Liver (tissue), 9 donors: ENCODE measurements around the gene LLGL2. TPM values are rescaled to one million over a fixed set of nuclear protein-coding genes. Genes with fewer than 3 reads are reported as not detected.
A peak's percentile ranks its signal among the peaks of the same experiment; 100 is the strongest.

ENCODE experiments used
- DNase-seq: peaks from one replicate; pipeline ENCODE4 v3.0.0-alpha.2; 2017; ENCODE audit warnings: low spot score
- H3K27ac ChIP-seq, 2 donors: one replicate each; pipeline ENCODE4 v1.7.0; 2013; ENCODE audit warnings: inconsistent platforms in 2 of 2, low read length in 2 of 2, control low read depth in 1 of 2, low read depth in 1 of 2, mild to moderate bottlenecking in 1 of 2
- H3K27me3 ChIP-seq, 4 donors: one replicate each; pipeline versions ENCODE4 v1.6.1 to v1.7.0; 2013; ENCODE audit warnings: low read length in 3 of 4, inconsistent platforms in 1 of 4, mild to moderate bottlenecking in 1 of 4, moderate library complexity in 1 of 4; ENCODE audit not compliant: control insufficient read depth in 4 of 4, insufficient read depth in 4 of 4
- H3K36me3 ChIP-seq, 4 donors: one replicate each; pipeline versions ENCODE4 v1.6.1 to v1.7.0; 2013; ENCODE audit warnings: low read length in 3 of 4, mild to moderate bottlenecking in 3 of 4, low read depth in 1 of 4, moderate library complexity in 1 of 4; ENCODE audit not compliant: control insufficient read depth in 4 of 4, insufficient read depth in 3 of 4
- H3K4me1 ChIP-seq, 4 donors: one replicate each; pipeline versions ENCODE4 v1.6.1 to v1.7.0; 2013; ENCODE audit warnings: low read length in 3 of 4, mild to moderate bottlenecking in 3 of 4, moderate library complexity in 1 of 4; ENCODE audit not compliant: control insufficient read depth in 4 of 4, insufficient read depth in 4 of 4
- H3K4me3 ChIP-seq, 3 donors: one replicate each; pipeline versions ENCODE4 v1.6.1 to v1.7.0; 2013; ENCODE audit warnings: low read length in 3 of 3, control low read depth in 1 of 3, low read depth in 1 of 3, mild to moderate bottlenecking in 1 of 3
- H3K9ac ChIP-seq, 2 donors: one replicate each; pipeline ENCODE4 v1.7.0; 2013; ENCODE audit warnings: low read length in 2 of 2, mild to moderate bottlenecking in 2 of 2, moderate library complexity in 2 of 2, control low read depth in 1 of 2, low read depth in 1 of 2
- H3K9me3 ChIP-seq, 4 donors: one replicate each; pipeline versions ENCODE4 v1.6.1 to v1.7.0; 2013; ENCODE audit warnings: low read length in 3 of 4; ENCODE audit not compliant: control insufficient read depth in 4 of 4
- ATF3 ChIP-seq: IDR thresholded peaks from 2 replicates; pipeline ENCODE4 v1.6.1; 2016; ENCODE audit warnings: antibody characterized with exemption
- EGR1 ChIP-seq, 2 donors: IDR thresholded peaks; 2 replicates each; pipeline ENCODE4 v1.6.1; 2016 to 2018; ENCODE audit warnings: antibody characterized with exemption in 2 of 2, low read depth in 2 of 2
- FOXA1 ChIP-seq: IDR thresholded peaks from 2 replicates; pipeline ENCODE4 v1.6.1; 2016; ENCODE audit warnings: antibody characterized with exemption
- FOXA2 ChIP-seq: IDR thresholded peaks from 2 replicates; pipeline ENCODE4 v1.6.1; 2016; ENCODE audit warnings: antibody characterized with exemption
- GABPA ChIP-seq, 2 donors: IDR thresholded peaks in 1 of 2; conservative IDR thresholded peaks in 1 of 2; 2 replicates each; pipeline ENCODE4 v1.6.1; 2016; ENCODE audit warnings: antibody characterized with exemption in 2 of 2, mild to moderate bottlenecking in 1 of 2, moderate library complexity in 1 of 2
- HNF4A ChIP-seq, 2 donors: conservative IDR thresholded peaks; 2 replicates each; pipeline ENCODE4 v1.6.1; 2016; ENCODE audit warnings: antibody characterized with exemption in 2 of 2, mild to moderate bottlenecking in 2 of 2
- HNF4G ChIP-seq: IDR thresholded peaks from 2 replicates; pipeline ENCODE4 v1.6.1; 2016; ENCODE audit warnings: antibody characterized with exemption
- JUND ChIP-seq, 2 donors: IDR thresholded peaks; 2 replicates each; pipeline ENCODE4 v1.6.1; 2016; ENCODE audit warnings: antibody characterized with exemption in 2 of 2
- MAX ChIP-seq: IDR thresholded peaks from 2 replicates; pipeline ENCODE4 v1.6.1; 2016; ENCODE audit warnings: antibody characterized with exemption
- NR2F2 ChIP-seq: IDR thresholded peaks from 2 replicates; pipeline ENCODE4 v1.6.1; 2016; ENCODE audit warnings: antibody characterized with exemption
- RAD21 ChIP-seq, 2 donors: IDR thresholded peaks; 2 replicates each; pipeline ENCODE4 v1.6.1; 2016; ENCODE audit warnings: antibody characterized with exemption in 2 of 2, mild to moderate bottlenecking in 2 of 2
- REST ChIP-seq: IDR thresholded peaks from 2 replicates; pipeline ENCODE4 v1.6.1; 2016; ENCODE audit warnings: antibody characterized with exemption, mild to moderate bottlenecking
- RXRA ChIP-seq, 2 donors: IDR thresholded peaks; 2 replicates each; pipeline ENCODE4 v1.6.1; 2017 to 2018; ENCODE audit warnings: antibody characterized with exemption in 2 of 2, mild to moderate bottlenecking in 1 of 2
- SP1 ChIP-seq: IDR thresholded peaks from 2 replicates; pipeline ENCODE4 v1.6.1; 2018; ENCODE audit warnings: antibody characterized with exemption, mild to moderate bottlenecking
- TAF1 ChIP-seq: conservative IDR thresholded peaks from 2 replicates; pipeline ENCODE4 v1.6.1; 2016; ENCODE audit warnings: antibody characterized with exemption, mild to moderate bottlenecking
- YY1 ChIP-seq: IDR thresholded peaks from 2 replicates; pipeline ENCODE4 v1.6.1; 2016; ENCODE audit warnings: antibody characterized with exemption, mild to moderate bottlenecking
- WGBS: extraction: QIAGEN DNeasy Blood & Tissue Kit; methylation state at CpG from one replicate; pipeline ENCODE4 v1.1.7; 2013; 5-methylcytosine and 5-hydroxymethylcytosine counted together
- polyA plus RNA-seq, 2 donors: library from polyadenylated mRNA; stranded (reverse) in 1 of 2; unstranded in 1 of 2; fragments of 200-250 nt in 1 of 2; fragments of >200 nt in 1 of 2; fragmentation: Nextera tagmentation in 1 of 2; extraction: Ambion mirVana in 1 of 2; gene quantifications; one replicate each; pipeline versions ENCODE4 v1.2.1 to v1.2.3, GENCODE V29; 2013 to 2015
- total RNA-seq, 2 donors: library from RNA; depleted of rRNA; stranded (reverse); fragments of >200 nt; gene quantifications; one replicate each; pipeline ENCODE4 v1.2.3, GENCODE V29; 2014
- TF ChIP-seq, protein P1 (sequence below): fragments of 150-350 bp; IDR thresholded peaks from 2 replicates; pipeline ENCODE4 v1.5.1; 2017; ENCODE audit warnings: improper control_type of control experiment, low read depth, low read length; ENCODE audit not compliant: missing input control
- TF ChIP-seq, protein P2 (sequence below): IDR thresholded peaks from 2 replicates; pipeline ENCODE4 v1.6.1; 2016; ENCODE audit warnings: antibody characterized with exemption
- donor health status: healthy.
- donor health status: healthy.
- donor health status: healthy.
- donor health status: healthy.
- donor health status: healthy.

LLGL2 gene
- total and polyA plus RNA-seq, 4 donors: 23.2 to 69.6 (median 38.5) TPM

GRCh38 chr17:75570772-75571171 lies 45.3 kb downstream of the LLGL2 start:
- H3K9me3 ChIP-seq: no peaks in the 10 kb centered on the region
- no peaks in the 10 kb centered on the region for H3K4me1 ChIP-seq
- TF ChIP-seq FOXA2: no peak
- no peak for TF ChIP-seq HNF4A (conservative IDR thresholded peaks at IDR 0.05)
- TF ChIP-seq EGR1 (IDR thresholded peaks at IDR 0.05; ENCODE audit: low read depth in 2 of 2): no peak
- no peak overlapping the region for H3K27ac ChIP-seq
- H3K9ac ChIP-seq: no peak overlapping the region
- peak; percentile 31 for DNase-seq
- H3K27me3 ChIP-seq: no peaks in the 10 kb centered on the region
- 94% methylated on average over 11 of the region's 11 CpGs for WGBS
- no peak overlapping the region for H3K4me3 ChIP-seq
- H3K36me3 ChIP-seq: peaks cover 5 to 51% (median 24%) of the 10 kb centered on the region in 4 donors

GRCh38 chr17:75571197-75571884 lies 45.8 kb downstream of the LLGL2 start:
- Histone ChIP-seq H3K9ac (no peak overlapping the region), H3K9me3 (no peaks in the 10 kb centered on the region), H3K27ac (no peak overlapping the region), H3K4me1 (no peaks in the 10 kb centered on the region), H3K27me3 (no peaks in the 10 kb centered on the region), H3K36me3 (peaks cover under 1 to 46% (median 23%) of the 10 kb centered on the region in 4 donors), H3K4me3 (no peak overlapping the region)
- 91% methylated on average over 15 of the region's 15 CpGs for WGBS
- peak; percentile 34 for DNase-seq
- TF ChIP-seq RAD21 (IDR thresholded peaks at IDR 0.05): no peak
- TF ChIP-seq HNF4A (conservative IDR thresholded peaks at IDR 0.05): no peak
- no peak for TF ChIP-seq SP1
- TF ChIP-seq, protein P1, sequence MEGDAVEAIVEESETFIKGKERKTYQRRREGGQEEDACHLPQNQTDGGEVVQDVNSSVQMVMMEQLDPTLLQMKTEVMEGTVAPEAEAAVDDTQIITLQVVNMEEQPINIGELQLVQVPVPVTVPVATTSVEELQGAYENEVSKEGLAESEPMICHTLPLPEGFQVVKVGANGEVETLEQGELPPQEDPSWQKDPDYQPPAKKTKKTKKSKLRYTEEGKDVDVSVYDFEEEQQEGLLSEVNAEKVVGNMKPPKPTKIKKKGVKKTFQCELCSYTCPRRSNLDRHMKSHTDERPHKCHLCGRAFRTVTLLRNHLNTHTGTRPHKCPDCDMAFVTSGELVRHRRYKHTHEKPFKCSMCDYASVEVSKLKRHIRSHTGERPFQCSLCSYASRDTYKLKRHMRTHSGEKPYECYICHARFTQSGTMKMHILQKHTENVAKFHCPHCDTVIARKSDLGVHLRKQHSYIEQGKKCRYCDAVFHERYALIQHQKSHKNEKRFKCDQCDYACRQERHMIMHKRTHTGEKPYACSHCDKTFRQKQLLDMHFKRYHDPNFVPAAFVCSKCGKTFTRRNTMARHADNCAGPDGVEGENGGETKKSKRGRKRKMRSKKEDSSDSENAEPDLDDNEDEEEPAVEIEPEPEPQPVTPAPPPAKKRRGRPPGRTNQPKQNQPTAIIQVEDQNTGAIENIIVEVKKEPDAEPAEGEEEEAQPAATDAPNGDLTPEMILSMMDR: no peak
- TF ChIP-seq FOXA1: no peak
- TF ChIP-seq, protein P2, sequence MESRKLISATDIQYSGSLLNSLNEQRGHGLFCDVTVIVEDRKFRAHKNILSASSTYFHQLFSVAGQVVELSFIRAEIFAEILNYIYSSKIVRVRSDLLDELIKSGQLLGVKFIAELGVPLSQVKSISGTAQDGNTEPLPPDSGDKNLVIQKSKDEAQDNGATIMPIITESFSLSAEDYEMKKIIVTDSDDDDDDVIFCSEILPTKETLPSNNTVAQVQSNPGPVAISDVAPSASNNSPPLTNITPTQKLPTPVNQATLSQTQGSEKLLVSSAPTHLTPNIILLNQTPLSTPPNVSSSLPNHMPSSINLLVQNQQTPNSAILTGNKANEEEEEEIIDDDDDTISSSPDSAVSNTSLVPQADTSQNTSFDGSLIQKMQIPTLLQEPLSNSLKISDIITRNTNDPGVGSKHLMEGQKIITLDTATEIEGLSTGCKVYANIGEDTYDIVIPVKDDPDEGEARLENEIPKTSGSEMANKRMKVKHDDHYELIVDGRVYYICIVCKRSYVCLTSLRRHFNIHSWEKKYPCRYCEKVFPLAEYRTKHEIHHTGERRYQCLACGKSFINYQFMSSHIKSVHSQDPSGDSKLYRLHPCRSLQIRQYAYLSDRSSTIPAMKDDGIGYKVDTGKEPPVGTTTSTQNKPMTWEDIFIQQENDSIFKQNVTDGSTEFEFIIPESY: no peak
- TF ChIP-seq TAF1: no peak
- TF ChIP-seq GABPA (IDR thresholded peaks at IDR 0.05 in 1 of 2, conservative IDR thresholded peaks at IDR 0.05 in 1 of 2): no peak
- TF ChIP-seq NR2F2: no peak
- TF ChIP-seq YY1: no peak
- no peak for TF ChIP-seq REST
- no peak for TF ChIP-seq JUND (IDR thresholded peaks at IDR 0.05)
- TF ChIP-seq MAX: no peak
- TF ChIP-seq HNF4G: no peak
- no peak for TF ChIP-seq EGR1 (IDR thresholded peaks at IDR 0.05; ENCODE audit: low read depth in 2 of 2)
- no peak for TF ChIP-seq ATF3
- no peak for TF ChIP-seq RXRA (IDR thresholded peaks at IDR 0.05)
